Measurements from ENCODE around the gene LRIG1. TPM values are rescaled to one million over a fixed set of nuclear protein-coding genes. Genes with fewer than 3 reads are reported as not detected.

LRIG1 gene
- polyA plus RNA-seq, 1 donor from 2014 or later, result 10.6 TPM

DNA sequence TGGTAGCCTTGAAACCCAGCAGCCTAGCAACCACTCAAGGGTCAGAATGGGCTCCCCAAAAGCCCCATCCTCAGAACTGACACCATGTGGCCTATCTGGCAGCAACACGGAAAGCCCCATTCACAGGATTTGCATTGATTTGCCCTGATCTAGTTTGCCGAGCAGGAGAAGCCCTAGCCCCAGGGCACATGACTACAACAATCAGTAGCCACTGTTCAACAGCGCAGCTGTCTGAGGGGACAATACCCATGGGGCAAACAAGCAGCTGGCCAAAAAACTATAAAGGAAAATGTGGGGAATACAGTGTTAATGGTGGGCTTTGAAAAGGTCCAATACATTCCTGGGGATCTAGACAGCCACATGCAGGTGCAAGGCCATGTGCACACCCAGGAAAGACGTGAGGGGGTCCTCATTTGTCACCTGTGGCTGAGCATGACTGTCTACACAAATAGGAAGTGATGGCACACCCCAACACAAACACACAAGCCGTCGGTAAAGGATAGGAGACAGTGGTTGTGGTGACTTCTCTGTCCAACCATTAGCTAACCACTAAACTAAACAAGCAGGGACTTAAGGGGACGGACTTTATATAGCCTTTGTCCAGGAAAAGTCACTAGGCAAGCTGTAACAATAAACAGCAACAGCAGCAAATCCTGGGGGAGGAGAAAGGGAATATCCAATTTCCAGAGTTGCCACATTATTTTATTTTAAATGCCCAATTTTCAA, 113.7 kb downstream of the LRIG1 start:
- Mint-ChIP-seq H3K4me1 (peaks cover 36 to 46% (median 46%) of the 10 kb centered on the region in 3 donors), H3K4me3 (peak overlapping the region; percentile 30 to 83 (median 64)), H3K9me3 (peaks cover 0 to 3% (median 3%) of the 10 kb centered on the region in 3 donors), H3K27ac (peak overlapping the region; percentile 84 to 91 (median 84)), H3K36me3 (peaks cover 22% of the 10 kb centered on the region), H3K27me3 (no peaks in the 10 kb centered on the region)

DNA sequence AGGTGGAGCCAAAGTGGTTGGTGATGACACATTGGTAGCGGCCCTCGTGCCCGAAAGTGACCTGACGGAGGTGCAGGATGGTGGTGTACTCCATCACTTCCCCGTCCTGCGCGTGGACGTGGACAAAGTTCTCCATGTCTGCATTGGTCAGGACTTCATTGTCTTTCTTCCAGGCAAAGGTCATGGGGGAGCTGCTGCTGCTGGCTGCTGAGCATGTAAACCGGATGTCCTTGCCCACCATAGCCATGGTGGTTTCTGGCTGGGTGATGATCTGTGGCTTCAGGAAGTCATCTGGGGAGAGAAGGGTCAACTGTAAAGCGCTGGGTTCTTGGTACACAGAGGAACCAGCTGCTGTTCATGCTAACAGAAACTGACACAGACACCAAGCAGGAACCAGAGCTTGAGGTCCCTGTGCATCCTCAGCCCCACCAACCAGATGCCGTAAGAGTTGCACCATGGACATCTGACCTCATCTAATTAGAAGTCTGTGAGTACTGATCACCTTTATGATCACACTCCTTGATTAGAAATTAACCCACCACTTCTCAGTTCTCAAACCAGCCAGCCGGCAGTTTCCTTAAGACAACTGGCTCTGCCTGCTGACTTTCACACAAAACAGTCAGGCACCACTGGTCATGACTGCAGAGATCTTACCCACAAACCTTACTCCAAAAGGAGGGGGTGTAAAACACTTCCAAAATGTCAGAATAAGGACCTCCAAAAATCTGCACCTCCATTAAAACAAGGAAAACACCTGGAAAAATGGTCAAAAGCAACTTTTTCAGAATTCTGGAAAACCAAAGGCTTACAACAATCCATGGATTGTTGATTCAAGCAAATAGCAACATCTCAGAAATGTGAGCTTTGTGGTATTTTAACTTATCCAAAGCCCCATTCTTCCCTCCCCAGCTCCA, 114.6 kb downstream of the LRIG1 start:
- Mint-ChIP-seq H3K36me3 (peaks cover 22% of the 10 kb centered on the region), H3K27me3 (no peaks in the 10 kb centered on the region)

DNA sequence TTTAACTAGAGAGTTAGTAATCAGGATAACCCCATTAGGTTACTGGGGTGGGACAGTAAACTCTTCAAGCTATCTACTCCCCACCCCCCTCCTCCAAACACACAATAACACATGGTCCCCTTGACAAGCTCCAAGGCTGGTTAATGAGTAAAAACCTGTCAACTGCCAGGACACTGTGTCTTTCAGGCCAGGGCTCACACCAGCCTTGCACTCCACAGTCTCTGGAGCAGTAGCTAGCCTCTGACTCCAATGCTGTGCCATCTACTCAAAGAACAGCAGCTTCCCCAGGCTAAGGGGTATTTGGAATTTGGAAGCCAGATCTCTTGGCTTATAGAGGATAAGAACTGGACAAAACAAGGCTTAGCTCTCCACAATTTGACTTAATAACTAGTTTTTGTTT, 115.8 kb downstream of the LRIG1 start:
- Mint-ChIP-seq H3K4me3 (no peak overlapping the region), H3K4me1 (peaks cover 32 to 35% (median 33%) of the 10 kb centered on the region in 3 donors), H3K27ac (peak overlapping the region in 1 of 3 donors; percentile 68), H3K36me3 (peaks cover 22% of the 10 kb centered on the region), H3K9me3 (no peaks in the 10 kb centered on the region), H3K27me3 (no peaks in the 10 kb centered on the region)

More for the DNA sequence above, 114.6 kb downstream of the LRIG1 start:
- Mint-ChIP-seq H3K27ac (peak overlapping the region; percentile 84 to 91 (median 84)), H3K4me3 (peak overlapping the region; percentile 47 to 83 (median 64)), H3K9me3 (no peaks in the 10 kb centered on the region), H3K4me1 (peaks cover 36 to 42% (median 40%) of the 10 kb centered on the region in 3 donors)

DNA sequence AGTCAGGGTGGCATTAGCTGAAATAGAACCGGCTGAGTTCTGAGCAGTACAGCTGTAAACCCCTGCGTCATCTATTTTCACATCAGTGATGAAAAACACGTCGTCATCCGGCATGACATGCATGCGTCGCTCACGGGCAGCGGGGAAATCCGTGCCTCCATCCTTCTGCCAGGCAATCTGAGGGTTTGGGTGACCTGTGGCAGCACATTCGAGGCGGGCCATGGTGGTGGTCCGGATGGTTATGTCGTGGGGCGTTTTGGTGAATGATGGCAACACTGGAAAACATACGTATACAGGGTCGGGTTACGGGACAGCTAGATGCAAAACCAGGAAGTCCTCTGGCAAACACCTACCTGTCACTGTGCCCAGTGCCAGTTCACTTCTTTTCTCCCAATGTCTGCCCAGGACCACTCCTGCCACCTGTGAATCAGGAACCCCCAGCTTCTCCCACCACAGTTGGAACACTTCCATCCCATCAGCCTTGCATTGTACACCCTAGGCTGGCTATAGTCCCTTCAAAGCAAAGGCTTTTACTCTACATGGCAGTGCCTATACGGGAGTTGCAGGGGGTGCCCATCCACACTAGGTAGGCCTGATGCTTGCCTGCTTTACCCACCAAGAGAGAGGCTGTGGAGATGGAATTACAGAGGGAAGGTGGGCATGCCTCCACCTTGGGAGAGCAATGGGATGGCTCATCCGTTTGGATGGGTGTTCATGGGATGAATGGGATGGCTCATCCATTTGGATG, 116.7 kb downstream of the LRIG1 start:
- peaks cover 24 to 26% (median 26%) of the 10 kb centered on the region in 3 donors for H3K4me1 Mint-ChIP-seq
- peaks cover 24% of the 10 kb centered on the region for H3K36me3 Mint-ChIP-seq
- H3K4me3 Mint-ChIP-seq, result no peak overlapping the region
- H3K27ac Mint-ChIP-seq, result peak overlapping the region; percentile 34 to 71 (median 56)
- H3K9me3 Mint-ChIP-seq, result no peaks in the 10 kb centered on the region
- H3K27me3 Mint-ChIP-seq, result no peaks in the 10 kb centered on the region

DNA sequence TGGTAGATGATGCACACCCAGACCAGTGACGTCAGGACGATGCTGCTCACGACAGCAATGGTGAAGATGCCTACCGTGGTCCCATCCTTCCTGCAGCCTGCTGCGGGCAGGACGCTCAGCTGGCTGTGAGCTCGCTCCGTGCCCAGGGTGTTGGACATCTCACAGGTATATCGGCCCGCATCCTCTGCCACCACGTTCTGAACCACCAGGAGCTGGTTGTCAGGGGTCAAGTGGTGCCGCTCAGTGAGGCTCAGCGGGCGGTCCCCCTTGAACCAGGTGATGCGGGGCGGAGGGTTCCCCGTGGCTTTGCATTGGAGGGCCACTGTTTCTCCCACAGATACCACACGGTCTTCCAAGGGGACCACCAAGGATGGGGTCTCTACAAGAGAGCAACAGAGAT, 117.8 kb downstream of the LRIG1 start:
- Mint-ChIP-seq H3K27ac (peak overlapping the region in 1 of 3 donors; percentile 34), H3K4me3 (no peak overlapping the region)

DNA sequence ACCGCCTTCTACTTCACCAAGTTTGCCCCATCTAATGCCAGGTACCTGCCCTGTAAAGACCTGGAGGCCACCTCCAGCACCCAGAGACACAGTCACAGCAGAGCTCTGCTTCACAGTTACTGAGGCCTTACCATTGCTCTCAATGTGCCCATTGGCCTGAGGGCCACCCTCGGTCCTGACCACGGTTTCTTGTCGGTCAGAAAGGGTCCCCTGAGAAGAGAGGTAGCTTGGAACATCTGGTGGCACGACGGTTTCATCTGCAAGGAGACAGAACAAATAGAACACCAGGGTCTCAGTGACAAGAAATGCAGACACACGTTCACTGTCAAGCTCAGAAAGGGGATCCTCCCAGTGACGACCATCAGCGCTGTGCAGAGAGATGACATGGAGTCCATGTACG, 118.7 kb downstream of the LRIG1 start:
- no peak overlapping the region for H3K4me3 Mint-ChIP-seq
- H3K4me1 Mint-ChIP-seq, result peaks cover 14 to 19% (median 15%) of the 10 kb centered on the region in 3 donors
- H3K36me3 Mint-ChIP-seq, result peaks cover 29% of the 10 kb centered on the region
- H3K27me3 Mint-ChIP-seq, result no peaks in the 10 kb centered on the region
- no peaks in the 10 kb centered on the region for H3K9me3 Mint-ChIP-seq
- peak overlapping the region in 1 of 3 donors; percentile 39 for H3K27ac Mint-ChIP-seq

More for the DNA sequence above, 117.8 kb downstream of the LRIG1 start:
- peaks cover 28% of the 10 kb centered on the region for H3K36me3 Mint-ChIP-seq
- peaks cover 19 to 23% (median 20%) of the 10 kb centered on the region in 3 donors for H3K4me1 Mint-ChIP-seq
- no peaks in the 10 kb centered on the region for H3K9me3 Mint-ChIP-seq
- no peaks in the 10 kb centered on the region for H3K27me3 Mint-ChIP-seq

DNA sequence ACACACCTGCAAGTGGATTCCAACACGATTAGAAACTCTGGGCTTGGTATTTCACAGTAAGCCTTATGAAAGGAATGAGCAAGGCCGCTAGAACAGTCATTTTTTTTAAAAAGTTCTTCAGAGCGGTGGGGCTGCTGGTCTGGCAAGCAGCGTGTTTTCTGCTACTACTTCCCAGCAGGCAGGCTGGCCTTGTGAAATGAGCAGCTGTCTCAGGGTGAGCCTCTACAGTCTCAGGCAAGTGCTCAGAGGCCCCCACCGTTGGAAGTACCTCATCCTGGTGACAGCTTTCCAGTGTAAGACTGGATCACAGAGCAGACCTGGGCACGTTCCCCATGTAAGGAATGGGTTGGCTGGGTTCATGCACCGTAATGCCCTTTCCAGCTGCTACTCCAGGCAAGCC, 119.2 kb downstream of the LRIG1 start:
- H3K4me1 Mint-ChIP-seq, result peaks cover 9 to 15% (median 10%) of the 10 kb centered on the region in 3 donors
- no peak overlapping the region for H3K4me3 Mint-ChIP-seq
- no peak overlapping the region for H3K27ac Mint-ChIP-seq
- H3K9me3 Mint-ChIP-seq, result no peaks in the 10 kb centered on the region
- no peaks in the 10 kb centered on the region for H3K27me3 Mint-ChIP-seq
- H3K36me3 Mint-ChIP-seq, result peaks cover 29% of the 10 kb centered on the region

DNA sequence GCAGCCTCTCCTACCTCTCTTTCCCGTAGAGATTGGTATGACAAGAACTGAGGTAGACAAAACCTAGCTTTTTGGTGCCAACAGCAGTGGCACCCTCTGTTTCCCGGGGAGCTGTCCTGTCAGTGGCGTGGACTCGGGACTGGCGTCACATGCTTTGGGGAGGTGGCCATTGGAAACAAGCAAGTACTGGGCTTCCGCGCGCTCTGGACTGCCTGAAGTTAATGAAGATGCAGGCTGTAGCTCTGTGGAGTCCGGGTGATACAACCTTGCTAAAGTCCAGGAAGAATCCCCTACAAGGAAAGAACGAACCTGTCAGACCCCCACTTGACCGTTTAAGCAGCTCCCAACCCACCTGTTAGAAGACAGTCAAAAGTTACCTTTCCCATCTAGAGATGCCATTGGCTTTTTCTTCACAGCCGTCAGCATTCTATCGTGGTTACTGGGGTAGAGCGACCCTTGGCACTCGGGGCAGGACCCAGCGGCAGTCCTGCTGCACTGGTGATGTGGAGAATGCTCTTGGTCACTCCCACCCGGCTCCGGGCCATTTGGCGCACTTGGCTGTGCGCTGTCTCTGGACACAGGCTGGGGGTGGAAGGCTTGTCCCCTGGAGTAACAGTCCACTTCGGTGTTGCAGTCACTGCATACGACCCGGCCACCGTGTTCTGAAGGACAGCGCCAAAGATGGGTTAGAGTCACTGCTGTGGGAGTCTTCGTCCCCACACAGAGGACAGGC, 120.5 kb downstream of the LRIG1 start:
- H3K4me1 Mint-ChIP-seq, result peaks cover 0 to 6% (median 0%) of the 10 kb centered on the region in 3 donors
- no peaks in the 10 kb centered on the region for H3K27me3 Mint-ChIP-seq
- H3K4me3 Mint-ChIP-seq, result no peak overlapping the region
- no peaks in the 10 kb centered on the region for H3K9me3 Mint-ChIP-seq
- H3K27ac Mint-ChIP-seq, result peak overlapping the region in 1 of 3 donors; percentile 47
- H3K36me3 Mint-ChIP-seq, result peaks cover 29% of the 10 kb centered on the region

DNA sequence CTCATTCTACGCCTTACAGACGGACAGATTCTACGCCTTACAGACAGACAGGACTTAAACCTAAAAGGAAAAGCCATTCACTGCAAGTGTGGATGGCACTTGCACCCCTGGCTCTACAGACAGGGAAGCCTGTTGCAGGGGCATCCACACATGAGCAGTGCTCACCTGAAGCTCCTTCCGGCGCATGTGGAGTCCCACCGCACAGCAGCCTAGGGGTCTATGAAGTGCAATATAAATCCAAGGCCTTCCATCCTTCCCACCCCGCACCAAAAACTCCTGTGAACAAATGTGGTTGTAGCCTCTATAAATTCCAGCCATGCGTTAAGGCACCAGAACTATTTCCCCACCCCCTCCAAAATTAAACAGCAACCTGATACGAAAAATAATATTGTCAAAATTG, 121.3 kb downstream of the LRIG1 start:
- Mint-ChIP-seq H3K36me3 (peaks cover 23% of the 10 kb centered on the region), H3K27ac (peak overlapping the region in 1 of 3 donors; percentile 47), H3K4me3 (no peak overlapping the region), H3K27me3 (no peaks in the 10 kb centered on the region), H3K9me3 (no peaks in the 10 kb centered on the region), H3K4me1 (peaks cover 0 to 6% (median 0%) of the 10 kb centered on the region in 3 donors)

DNA sequence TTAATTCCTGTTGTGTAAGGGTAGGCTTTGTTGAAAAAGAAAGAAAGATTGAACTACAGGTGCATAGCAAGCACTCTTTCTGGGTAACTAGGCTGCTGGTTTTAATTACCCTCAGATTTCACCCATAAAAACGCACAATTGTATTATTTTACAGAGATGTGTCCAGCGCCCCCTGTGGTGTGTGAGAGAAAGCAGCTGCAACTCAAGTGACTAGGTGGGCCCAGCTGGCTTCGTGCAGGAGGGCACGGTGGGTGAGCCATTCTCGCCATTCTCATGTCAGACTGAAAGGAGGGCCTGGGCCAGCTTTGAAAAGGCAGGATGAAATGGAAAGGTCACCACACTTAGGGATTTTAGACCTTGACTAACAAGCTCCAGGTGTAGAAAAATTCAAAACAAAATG, 122.6 kb downstream of the LRIG1 start:
- Mint-ChIP-seq H3K9me3 (no peaks in the 10 kb centered on the region), H3K27me3 (no peaks in the 10 kb centered on the region), H3K4me3 (no peak overlapping the region), H3K36me3 (peaks cover 18% of the 10 kb centered on the region), H3K27ac (peak overlapping the region in 1 of 3 donors; percentile 13), H3K4me1 (peaks cover 0 to under 1% (median 0%) of the 10 kb centered on the region in 3 donors)

DNA sequence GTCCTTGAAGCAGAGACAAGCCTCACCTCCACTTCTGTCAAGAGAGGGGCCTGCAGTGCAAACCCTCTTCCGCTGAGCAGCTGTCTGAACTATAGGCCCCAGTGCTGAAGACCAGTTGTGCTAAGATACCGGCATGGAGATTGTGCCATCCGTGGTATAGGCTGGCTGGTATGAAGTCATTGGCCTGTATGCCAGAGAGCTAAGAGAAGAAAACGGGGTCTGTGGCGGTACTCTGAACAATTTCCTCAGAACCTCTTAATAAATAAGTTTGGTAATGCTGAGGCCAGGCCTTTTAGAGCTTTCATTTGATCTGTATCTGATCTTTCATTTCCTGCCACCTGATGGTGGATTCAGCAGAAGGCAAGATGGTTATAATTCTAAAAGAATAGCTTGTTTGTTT, 123.0 kb downstream of the LRIG1 start:
- Mint-ChIP-seq H3K4me3 (no peak overlapping the region), H3K9me3 (no peaks in the 10 kb centered on the region), H3K27ac (peak overlapping the region in 1 of 3 donors; percentile 13), H3K36me3 (peaks cover 19% of the 10 kb centered on the region), H3K27me3 (no peaks in the 10 kb centered on the region), H3K4me1 (no peaks in the 10 kb centered on the region)

DNA sequence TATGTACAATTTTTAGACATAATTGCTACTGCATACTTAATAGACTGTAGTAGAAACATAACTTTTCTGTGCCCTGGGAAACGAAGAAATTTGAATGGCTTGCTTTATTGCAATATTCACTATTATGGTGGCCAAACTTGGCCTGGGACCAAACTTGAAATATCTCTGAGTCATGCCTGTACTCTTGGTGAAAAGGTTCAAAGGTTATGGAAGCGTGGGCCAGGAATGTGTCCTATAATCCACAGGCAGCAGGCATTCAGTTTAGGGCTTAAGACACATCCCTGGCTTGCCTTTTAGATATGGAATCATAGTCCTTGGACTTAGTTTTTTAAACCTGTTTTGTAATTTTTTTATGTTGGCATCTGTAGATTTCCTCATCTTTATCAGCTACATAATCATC, 124.3 kb downstream of the LRIG1 start:
- H3K36me3 Mint-ChIP-seq, result peaks cover 12% of the 10 kb centered on the region
- no peaks in the 10 kb centered on the region for H3K9me3 Mint-ChIP-seq
- no peaks in the 10 kb centered on the region for H3K27me3 Mint-ChIP-seq
- H3K4me3 Mint-ChIP-seq, result no peak overlapping the region
- peak overlapping the region in 1 of 3 donors; percentile 31 for H3K27ac Mint-ChIP-seq
- H3K4me1 Mint-ChIP-seq, result no peaks in the 10 kb centered on the region

DNA sequence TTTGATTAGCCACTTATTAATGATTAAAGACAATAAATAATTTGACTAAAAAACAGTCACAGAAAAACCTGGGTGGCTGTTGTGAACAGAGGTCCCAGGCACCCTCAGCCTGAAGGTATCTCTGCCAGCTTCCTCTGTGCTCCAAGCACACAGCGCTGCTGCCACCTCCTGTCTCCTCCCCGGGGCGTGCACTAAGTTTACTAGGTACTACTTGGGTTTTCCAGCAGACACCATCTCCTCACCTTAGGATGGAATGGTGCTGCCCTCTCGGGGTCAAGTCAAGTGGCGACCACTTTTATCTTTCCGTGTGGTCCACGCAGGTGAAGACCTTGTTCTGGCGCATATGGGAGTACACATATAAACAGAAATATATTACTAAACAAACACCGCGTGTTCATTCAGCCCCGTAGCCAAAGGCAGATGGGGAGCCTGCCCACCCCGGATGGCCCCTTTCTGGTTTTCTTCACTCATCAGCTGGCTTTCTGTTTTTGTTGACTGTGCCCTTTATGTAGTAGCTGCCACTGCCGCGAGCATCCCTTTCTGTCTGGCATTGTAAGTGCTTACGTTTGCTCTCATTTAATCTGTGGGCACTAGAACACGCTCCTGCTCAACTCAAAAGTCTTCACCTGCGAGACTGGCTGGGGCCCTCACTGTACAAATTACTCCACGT, 128.0 kb downstream of the LRIG1 start:
- Mint-ChIP-seq H3K4me1 (no peaks in the 10 kb centered on the region), H3K27ac (peak overlapping the region in 2 of 3 donors; percentile 20 to 57), H3K4me3 (peak overlapping the region in 1 of 4 donors; percentile 29), H3K9me3 (no peaks in the 10 kb centered on the region), H3K36me3 (peaks cover 10% of the 10 kb centered on the region), H3K27me3 (no peaks in the 10 kb centered on the region)

Data from IgD-negative memory B cell (primary cell).